ENCODE measurements around the gene PIH1D1.

Gene PIH1D1

GRCh38 chr19:49451430-49452181, at the start of gene PIH1D1:
Gene PIH1D1, minus strand, starts transcription at chr19:49451814. Its CDS starts 240 bp downstream, at chr19:49451574.
- peak; percentile 97 for DNase-seq

GRCh38 chr19:49499030-49499670, 47.5 kb upstream of the PIH1D1 start:
- DNase-seq = no peak

- no peak for DNase-seq
These were observed 46.9 kb upstream of the PIH1D1 start for GRCh38 chr19:49498475-49498874.

GRCh38 chr19:49497789-49498103, 46.1 kb upstream of the PIH1D1 start:
- DNase-seq = no peak

- DNase-seq = peak; percentile 42
These were observed 45.6 kb upstream of the PIH1D1 start for GRCh38 chr19:49497047-49497788.

GRCh38 chr19:49496574-49497008, 45.0 kb upstream of the PIH1D1 start:
- no peak for DNase-seq

- DNase-seq = no peak
These were observed 41.2 kb upstream of the PIH1D1 start for GRCh38 chr19:49492573-49493405.

GRCh38 chr19:49491804-49492572, 40.4 kb upstream of the PIH1D1 start:
- DNase-seq = no peak

- DNase-seq = no peak
These were observed 39.6 kb upstream of the PIH1D1 start for GRCh38 chr19:49491030-49491803.

GRCh38 chr19:49490287-49491029, 38.8 kb upstream of the PIH1D1 start:
- no peak for DNase-seq

- DNase-seq = no peak
These were observed 38.1 kb upstream of the PIH1D1 start for GRCh38 chr19:49489601-49490167.

GRCh38 chr19:49488863-49489537, 37.4 kb upstream of the PIH1D1 start:
- DNase-seq = no peak

GRCh38 chr19:49488046-49488862, 36.6 kb upstream of the PIH1D1 start:
- DNase-seq = no peak

GRCh38 chr19:49487277-49488045, 35.8 kb upstream of the PIH1D1 start, which contains the start of gene RPL13A:
Gene RPL13A, plus strand, starts transcription at chr19:49487608. Its CDS starts 22 bp downstream, at chr19:49487630.
- peak; percentile 96 for DNase-seq

- DNase-seq = no peak
These were observed 35.2 kb upstream of the PIH1D1 start for GRCh38 chr19:49486710-49487276.

GRCh38 chr19:49486232-49486631, 34.6 kb upstream of the PIH1D1 start:
- no peak for DNase-seq

- DNase-seq = no peak
These were observed 29.5 kb upstream of the PIH1D1 start for GRCh38 chr19:49481020-49481683.
